Stimulated activated CD8-positive, alpha-beta memory T cell treated with anti-CD3 and anti-CD28 coated beads, Interleukin-4, amount 100 ng/mL, for 4 hours (primary cell): ENCODE measurements around the gene PNMT.

Source experiments
- DNase-seq, 2 donors: peaks; one replicate each; pipeline ENCODE4 v3.0.0-alpha.2; 2020; ENCODE audit warnings: low read depth in 2 of 2, low spot score in 1 of 2

PNMT gene

DNA sequence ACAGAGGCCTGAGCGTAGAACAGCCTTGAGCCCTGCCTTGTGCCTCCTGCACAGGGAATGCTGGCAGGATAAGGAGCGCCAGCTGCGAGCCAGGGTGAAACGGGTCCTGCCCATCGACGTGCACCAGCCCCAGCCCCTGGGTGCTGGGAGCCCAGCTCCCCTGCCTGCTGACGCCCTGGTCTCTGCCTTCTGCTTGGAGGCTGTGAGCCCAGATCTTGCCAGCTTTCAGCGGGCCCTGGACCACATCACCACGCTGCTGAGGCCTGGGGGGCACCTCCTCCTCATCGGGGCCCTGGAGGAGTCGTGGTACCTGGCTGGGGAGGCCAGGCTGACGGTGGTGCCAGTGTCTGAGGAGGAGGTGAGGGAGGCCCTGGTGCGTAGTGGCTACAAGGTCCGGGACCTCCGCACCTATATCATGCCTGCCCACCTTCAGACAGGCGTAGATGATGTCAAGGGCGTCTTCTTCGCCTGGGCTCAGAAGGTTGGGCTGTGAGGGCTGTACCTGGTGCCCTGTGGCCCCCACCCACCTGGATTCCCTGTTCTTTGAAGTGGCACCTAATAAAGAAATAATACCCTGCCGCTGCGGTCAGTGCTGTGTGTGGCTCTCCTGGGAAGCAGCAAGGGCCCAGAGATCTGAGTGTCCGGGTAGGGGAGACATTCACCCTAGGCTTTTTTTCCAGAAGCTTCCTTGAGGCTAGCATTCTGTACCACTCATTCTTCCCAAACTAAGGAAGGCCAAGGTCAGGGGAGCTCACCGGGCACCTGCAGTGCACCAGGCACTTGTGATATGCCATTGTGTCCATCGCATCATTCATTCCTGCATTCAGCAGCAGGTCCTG is 1.9 kb downstream of the PNMT start:
- no peak for DNase-seq

DNA sequence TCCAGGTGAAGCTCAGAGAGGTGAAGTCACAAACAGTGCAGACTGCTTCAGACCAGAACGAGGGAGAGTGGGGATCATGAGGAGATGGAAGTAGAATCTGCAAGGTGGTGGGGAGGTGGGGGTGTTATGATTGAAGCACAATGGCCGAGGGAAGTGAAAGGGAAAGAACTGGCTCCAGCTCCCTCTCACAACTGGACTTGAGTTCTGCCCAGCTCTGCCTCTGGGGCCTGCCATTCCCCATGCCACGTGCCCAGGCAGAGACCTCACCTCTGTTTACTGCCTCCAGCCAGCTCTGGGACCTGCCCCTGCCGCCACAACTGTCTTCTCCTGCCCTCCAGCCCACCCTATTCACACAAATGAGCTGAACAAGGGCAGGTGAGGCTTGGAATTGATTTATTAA is 2.5 kb downstream of the PNMT start:
- DNase-seq = no peak

DNA sequence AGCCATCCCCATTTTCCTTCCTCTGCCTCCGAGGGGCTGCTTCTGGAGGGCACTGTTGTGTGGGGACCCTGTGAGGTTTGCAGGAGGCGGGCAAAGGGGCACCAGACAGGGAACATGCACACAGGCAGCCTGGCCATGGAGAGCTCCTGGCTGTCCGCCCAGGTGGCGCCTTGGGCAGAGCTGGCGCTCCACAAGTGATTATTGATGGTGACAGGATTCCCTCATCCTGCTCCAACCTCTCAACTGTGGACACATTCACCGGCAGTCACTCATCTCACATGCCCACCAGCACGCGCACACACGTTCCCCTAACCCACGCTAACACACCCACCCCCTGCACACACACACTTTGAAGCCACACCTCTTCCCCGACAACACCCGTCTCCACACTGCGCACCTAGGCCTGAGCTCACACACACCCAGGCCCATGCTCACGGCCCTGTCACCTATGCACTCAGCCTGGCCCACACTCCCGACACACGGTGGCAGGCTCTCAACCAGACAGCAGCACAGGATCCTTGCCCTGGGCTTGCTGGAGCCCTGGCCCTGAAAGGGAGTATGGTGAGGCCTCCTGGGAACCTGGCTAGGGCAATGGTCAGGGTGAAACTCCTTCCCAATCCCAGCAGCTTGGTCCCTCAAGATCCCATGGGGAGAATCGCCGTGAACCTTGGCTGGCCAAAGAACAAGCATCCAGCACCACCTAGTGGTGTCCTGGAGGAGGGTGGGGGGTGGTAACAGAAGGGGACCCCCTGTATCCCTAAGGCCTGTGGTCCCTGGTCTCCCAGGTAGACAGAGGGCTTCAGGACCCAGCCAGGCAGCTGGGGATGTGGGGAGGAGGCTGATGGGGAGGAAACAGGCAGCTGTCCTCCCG is 3.6 kb downstream of the PNMT start:
- DNase-seq = no peak

DNA sequence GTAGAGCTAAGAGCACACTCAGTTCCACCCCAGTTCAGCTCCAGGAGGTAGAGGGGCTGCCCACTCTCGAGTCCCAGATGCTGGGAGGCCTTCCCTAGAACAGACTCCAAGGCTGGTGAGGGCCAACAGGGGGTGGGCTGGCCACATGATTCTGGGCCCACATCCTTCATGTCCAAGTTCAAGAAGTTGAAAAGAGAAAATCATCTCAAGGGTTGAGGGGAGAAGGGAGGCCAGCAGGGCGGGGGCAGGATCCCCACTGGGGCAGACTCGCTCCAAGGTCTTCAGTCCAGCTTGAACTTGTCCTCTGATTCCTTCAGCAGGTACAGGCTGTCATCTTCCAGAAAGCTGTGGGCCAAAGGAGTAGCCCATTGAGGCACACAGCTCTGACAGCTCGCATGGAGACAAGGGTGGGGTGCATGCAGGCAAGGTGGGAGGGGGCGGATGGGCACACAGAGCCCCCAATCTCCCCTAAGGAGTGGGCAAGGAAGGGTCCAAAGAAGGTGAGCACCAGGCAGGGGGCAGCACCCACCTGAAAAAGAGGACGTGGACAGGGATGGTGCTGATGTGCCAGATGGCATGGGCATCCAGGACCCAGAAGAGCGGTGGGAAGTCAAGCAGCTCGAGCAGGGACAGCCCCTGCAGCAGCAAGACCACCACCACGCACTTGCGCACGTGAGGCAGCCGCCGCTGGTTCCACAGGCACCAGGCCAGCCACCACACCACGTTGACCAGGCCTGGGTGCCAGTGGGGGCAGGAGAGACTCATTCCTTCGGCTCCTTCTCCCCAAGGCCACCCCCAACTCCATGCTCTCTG is 4.5 kb downstream of the PNMT start:
- DNase-seq = no peak

DNA sequence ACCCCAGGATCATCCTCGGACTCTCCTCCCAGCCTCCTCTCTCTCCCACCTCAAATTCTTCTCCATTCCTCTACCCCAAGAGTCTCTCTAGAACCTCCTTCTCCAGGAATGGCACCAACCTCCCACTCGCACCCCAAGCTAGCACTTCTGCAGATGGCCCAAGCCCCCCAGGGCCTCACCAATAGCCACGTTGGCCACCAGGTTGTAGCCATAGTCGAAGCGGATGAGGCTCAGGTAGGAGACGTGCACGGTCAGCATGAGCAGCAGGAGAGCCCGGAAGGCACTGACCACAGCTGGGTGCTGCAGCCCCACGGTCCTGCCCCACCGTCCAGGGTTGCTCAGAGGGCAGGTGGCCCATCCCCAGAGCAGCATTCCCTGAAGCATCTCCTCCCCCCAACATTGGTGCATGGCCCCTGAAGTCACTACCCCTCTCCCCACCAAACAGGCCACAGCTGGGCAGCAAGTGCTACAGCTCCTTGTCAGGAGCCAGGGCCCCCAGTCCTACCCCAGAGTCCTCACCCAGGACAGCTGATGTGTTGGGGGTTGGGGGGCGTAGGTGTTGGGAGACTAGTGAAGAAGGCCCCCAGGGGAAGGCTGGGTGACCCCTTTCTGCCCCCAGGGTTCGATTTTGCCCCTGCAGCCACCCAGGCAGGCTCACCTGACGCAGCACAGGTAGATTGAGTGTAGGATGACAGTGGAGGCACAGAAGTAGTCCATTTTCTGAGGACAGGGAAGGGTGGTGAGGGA is 5.3 kb downstream of the PNMT start:
- DNase-seq = no peak

DNA sequence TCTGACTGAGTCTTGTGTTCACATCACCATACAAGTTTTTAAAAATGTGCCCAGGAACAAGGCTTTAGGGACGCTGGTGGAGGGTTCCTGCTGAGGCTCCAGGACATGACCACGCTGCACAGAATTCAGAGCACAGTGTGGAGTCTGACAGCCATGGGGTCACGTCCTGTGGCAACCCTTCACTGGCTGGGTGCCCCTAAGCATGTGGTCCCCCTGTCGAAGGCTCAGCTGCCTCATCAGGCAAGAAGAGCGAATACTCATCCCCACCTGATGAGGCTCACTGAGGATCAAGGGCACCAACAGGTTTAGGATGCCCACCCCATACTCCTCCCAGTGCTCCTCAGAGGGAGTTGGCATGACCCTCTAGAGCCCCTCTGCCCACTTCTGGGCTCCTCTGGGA is 5.9 kb downstream of the PNMT start:
- no peak for DNase-seq

DNA sequence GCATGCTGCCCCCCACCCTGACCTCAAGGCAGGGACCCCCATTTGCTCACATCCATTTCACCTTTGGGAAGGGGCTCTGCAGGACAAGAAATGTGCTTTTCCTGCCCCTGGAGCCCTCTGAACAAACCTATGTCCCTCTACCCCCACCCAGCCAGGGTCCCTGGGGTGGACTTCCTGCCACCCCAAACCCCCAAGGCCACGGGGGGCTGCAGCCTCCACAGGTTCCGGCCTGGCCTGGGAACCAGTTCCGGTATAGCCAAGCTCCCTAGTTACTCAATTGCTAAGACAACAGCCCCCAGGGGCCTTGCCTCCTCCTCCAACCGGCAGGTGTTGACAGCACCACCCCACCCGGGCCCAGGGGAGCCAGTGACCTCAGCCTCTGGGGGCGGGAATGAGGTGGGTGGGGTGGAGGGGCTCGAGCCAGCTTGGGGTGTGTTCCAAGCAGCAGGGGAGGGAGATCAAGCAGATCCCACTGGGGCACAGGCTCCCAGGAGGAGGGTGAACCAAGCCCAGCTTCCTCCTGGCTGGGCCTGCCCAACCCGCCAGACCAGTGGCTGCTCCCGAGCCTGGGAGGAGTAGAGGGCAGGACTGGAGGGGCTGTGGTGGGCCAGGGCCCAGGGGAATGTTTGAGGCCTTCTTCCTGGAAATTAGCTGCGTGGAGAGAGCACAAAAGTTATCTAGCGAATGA is 6.6 kb downstream of the PNMT start:
- DNase-seq = no peak

DNA sequence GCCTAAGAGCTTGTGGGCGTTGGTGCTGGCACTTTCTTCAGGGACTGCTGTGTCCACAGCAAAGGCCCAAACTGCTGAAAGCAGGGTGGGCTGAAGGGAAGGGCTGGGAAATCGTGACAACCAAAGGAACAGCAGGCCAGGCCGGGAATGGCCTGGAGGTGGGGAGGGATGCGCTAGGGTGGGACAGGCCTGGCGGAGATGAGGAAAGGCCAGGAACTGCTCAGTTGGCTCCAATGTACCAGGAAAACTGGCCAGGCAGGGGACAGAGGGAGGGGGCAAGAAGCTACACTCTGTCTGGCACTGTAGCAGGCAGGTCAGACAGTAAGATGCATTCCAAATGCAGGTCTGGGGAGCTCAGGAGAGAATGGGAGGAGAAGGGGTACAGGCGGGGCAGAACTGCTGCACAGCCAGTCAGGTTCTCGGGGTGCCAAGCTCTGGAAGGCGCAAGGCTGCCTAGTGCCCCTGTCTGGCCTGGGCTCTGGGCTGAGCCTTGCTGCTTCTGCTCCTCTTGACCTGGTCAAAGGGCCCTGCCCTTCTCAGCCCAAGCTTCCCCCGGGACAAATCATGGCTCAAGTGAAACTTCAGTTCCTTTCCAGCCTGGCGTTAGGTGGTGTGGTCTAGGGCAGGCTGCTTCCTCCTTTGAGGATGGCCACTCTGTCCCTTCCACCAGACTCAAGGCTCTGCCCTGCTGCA is 7.3 kb downstream of the PNMT start:
- DNase-seq = no peak

DNA sequence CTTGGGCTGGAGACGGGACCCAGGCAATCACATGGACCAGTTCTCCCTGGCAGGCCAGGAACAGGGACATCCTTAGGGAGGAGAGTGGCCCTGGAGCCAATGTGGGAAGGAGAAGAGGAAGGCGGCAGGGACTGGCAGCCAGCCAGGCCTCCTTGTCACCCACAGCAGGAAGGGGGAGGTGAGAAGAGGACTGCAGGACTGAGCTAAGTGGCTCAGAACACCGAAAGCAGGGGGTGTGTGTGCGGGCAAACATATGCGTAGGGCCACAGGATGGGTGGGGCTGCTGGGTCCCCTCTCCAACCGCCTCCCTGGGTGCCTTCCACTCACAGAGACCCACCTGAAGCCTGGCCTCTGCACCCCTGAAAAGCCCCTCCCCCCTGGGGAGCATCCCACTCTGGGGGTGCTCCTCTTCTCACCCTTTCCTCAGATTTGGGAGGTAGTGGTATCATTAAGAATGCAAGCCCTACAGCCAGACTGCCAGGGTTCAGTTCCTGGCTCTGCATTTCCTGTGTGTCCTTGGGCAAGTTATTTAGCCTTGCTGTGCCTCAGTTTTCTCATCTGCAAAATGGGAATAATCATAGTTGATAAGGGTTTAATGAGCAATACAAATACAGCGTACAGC is 8.1 kb downstream of the PNMT start:
- DNase-seq = no peak

DNA sequence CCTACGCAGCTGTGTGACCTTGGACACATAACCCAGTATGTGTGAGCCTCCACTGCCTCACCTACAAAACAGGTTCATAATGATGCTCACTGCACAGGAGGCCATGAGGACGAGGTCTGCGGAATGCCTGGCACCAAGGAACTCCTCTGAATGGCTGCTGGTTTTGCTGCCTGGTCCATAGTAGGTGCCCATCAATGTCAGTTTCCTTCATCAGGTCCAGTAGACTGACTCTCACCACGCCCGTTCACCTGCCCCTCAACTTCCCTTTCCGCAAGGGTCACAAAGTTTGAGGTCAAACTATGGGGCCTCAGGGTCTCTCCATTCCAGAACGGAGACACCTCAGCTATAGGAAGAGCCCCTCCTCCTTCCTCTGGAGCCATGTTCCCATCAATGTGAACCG is 8.8 kb downstream of the PNMT start:
- no peak for DNase-seq

DNA sequence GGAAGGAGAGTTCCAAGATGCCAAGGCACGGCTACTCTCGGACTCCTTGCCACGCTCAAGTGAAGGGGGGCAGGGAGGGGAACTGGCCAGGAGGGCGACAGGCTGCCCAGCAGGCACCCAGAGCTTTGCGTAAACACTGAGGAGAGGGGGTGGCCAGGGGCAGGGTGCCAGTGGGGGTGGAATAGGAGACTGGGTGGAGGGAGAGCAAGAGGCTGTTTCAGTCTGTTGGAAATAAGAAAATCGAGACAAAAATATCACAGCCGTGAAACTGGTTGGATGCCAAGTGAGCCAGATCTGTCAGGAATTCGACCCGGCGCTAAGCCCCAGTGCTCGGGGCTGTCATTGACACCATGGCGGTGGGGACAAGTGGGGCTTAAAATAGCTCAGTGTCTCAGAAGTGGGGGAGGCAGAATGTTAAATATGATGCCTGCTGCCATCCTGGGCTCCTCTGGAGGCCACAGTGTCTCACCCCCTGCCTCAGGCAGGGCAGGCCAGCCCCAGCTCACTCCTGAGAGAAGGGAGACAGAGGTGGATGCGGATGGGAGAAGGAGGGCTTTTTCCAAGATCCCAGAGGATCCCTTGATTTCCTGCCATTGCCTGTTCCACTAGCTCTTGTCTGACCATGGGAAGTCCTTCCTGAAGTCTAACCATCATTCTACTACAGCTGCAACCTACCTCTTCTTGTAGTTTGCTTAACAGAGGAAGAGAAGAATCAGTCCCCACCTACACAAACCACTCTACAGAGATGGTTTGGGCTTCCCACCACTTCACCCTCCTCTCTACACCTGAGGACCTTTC is 9.5 kb downstream of the PNMT start:
- no peak for DNase-seq

DNA sequence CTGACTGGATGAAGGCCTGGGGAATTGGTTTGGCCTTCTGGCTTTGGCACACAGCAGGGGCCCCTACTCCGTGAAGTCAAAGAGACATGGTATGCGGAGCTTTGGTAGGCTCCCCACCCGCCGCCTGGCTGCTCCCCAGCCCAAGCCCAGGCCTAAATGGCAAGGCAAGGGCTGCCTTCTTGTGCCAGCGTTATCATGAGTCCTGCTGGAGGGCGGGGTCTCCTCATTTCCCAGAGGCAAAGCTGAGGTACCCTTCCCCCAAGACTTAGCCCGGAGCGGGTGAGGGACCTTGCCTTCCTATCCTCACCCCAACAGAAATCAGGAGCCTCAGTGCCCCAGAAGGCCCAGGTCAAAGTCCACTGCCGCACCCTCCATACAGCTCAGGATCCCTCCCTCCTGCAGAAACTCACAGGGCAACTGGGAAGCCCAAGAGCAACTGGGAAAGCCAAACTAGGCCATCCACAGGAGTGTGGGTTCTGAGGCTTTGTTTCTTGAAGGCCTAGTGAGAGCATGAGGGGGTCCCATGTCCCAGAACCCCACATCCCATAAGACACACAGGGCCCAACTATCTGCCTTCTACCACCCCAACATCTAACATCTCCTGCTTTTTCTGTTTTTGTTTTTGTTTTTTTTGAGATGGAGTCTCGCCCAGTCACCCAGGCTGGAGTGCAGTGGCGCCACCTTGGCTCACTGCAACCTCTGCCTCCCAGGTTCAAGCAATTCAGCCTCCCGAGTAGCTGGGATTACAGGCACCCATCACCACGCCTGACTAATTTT is 10.3 kb downstream of the PNMT start:
- DNase-seq = no peak

DNA sequence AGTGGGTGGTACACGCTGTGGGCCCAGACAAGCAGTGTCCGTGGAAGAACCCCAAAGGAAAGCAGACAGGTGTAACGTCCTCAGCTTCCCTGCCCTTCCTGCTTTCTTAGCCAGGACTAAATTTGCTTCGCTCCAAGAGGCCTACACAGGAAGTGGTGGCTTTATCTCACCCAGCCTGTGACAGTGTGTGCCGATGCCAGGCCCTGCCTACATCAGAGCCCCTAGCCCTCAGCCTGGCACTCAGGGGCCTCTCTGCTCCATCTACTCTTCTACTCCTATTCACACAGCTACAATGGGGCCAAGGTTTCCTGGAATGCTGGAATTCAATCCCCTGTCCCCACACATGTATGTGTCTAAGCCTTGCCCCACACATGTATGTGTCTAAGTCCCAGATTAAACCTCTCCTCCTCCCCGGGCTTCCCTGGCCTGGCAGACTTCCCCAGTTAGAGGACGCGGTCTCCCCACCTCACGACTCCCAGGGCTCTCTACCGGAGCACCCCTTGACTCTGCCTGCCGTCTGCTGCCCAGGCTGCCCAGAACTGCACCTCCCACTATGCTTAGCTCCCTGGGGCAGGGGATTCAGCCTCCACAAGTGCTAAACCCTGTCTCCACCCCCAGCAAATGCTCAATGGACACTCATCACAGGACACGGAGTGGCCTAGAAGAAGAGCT is 11.4 kb downstream of the PNMT start:
- DNase-seq = no peak

DNA sequence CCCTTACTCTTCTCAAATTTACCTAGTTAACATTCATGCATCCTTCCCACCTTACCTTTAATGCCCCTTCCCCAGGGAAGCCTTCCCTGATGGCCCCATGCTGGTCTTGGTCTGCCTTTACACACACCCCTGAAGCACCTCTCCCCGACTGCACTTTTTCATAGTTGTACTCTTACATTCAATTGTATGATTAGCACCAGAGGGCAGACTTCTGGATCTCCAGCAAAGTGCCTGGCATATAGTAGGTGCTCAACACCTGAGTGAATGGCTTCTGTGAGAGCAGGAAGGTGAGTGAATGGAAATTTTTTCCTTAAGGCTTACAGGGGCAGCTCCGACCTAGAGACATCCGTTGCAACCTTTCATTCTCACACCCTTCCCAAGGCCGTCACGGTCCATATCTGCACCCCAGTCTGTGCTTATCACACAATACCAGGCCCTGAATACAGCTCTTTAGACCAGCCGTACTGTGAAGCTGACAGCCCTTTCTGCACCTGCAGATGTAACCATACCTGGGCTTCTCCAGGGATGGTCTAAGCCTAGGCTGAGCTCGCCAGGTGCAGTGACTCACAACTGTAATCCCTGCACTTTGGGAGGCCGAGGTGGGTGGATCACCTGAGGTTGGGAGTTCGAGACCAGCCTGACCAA is 15.2 kb downstream of the PNMT start:
- DNase-seq = no peak

DNA sequence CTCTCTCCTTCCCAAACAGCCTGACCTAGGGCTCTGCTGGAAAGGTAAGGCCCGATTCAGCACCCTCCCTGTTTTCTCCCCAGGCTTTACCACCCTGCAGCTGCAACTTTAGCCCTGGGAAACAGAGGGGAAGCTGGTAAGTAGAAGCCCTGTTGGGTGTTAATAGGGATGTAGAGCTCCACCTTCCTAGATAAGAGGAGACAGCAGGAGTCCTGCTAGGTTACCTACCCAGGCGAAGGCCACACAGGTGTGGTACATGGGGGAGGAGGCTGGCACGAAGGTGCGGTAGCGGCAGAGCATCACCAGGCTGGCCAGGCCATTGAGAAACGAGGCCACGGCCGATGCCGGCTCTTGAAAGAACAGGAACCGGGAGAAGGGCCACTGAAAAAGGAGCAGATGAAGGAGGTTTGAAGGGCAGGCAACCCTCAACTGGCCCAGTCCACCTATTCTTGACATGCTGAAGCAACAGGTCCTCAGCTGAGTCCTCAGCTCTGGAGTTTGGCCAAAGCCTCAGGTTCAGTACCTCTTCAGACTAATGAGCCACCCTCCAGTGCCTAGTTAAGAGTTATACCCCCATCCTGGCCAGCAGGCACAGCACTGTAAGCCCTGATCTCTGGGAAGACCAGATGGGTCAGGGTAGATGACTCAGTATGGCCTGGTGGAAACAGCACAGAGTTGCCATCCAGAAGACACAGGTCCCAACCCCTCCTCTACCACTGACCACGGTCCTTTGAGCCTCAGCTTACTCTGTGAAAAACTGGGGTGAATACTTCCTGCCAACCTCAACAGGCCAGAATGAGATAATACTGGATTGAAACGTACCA is 16.3 kb downstream of the PNMT start:
- DNase-seq = no peak

DNA sequence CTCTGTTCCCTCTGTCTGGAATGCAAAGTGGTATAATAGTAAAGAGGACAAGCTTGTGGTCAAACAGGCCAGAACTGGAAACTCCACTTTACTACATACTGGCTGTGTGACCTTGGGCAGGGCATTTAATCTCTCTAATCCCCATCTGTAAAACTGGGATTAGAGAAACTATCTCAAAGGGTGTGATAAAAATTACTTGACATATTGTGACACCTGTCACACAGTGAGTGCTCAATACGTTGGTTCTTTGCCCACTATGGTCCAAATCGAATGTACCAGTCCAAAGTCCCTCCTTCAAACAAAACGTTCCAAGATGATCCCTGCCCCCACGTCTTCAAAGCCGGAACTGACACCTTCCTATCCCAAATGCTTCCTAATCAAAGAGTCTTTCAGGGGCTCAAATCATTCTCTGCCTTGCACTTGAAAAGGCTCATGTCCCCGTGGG is 18.9 kb downstream of the PNMT start:
- no peak for DNase-seq
